GM12873 (cell line): Measurements from ENCODE around the gene SCGB2A2.

ENCODE experiments used
- TF ChIP-seq, protein P1 (sequence below): IDR thresholded peaks from 2 replicates; pipeline ENCODE4 v1.5.1; 2012; ENCODE audit warnings: low read depth, mild to moderate bottlenecking, moderate library complexity, low read length, control low read depth; ENCODE audit not compliant: insufficient read depth; ENCODE audit errors: missing control alignments

Gene SCGB2A2

GRCh38 chr11:62241095-62241494 is 28.9 kb upstream of the SCGB2A2 start:
- TF ChIP-seq, protein P1, sequence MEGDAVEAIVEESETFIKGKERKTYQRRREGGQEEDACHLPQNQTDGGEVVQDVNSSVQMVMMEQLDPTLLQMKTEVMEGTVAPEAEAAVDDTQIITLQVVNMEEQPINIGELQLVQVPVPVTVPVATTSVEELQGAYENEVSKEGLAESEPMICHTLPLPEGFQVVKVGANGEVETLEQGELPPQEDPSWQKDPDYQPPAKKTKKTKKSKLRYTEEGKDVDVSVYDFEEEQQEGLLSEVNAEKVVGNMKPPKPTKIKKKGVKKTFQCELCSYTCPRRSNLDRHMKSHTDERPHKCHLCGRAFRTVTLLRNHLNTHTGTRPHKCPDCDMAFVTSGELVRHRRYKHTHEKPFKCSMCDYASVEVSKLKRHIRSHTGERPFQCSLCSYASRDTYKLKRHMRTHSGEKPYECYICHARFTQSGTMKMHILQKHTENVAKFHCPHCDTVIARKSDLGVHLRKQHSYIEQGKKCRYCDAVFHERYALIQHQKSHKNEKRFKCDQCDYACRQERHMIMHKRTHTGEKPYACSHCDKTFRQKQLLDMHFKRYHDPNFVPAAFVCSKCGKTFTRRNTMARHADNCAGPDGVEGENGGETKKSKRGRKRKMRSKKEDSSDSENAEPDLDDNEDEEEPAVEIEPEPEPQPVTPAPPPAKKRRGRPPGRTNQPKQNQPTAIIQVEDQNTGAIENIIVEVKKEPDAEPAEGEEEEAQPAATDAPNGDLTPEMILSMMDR: no peak

DNA sequence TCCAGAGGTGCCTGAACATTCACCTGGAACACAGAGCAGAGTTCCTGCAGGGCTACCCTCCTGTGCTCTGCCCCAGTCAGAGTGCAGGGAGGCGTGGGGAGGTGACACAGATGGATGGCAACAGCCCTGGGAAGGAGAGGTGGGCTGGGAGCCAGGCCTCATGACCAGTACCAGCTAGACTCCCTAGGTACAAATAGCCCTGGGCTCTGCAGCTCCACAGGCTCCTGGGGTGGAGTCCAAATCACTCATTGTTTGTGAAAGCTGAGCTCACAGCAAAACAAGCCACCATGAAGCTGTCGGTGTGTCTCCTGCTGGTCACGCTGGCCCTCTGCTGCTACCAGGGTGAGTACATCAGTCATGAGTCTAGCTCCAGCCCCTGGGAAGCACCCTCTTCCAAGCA is 27.9 kb upstream of the SCGB2A2 start, which contains the start of gene SCGB1D2:
TSS of gene SCGB1D2 (plus strand) at position 219 of the 400 bp plus-strand sequence. CDS start at position 288, 69 bp downstream.
- TF ChIP-seq, protein P1: no peak

DNA sequence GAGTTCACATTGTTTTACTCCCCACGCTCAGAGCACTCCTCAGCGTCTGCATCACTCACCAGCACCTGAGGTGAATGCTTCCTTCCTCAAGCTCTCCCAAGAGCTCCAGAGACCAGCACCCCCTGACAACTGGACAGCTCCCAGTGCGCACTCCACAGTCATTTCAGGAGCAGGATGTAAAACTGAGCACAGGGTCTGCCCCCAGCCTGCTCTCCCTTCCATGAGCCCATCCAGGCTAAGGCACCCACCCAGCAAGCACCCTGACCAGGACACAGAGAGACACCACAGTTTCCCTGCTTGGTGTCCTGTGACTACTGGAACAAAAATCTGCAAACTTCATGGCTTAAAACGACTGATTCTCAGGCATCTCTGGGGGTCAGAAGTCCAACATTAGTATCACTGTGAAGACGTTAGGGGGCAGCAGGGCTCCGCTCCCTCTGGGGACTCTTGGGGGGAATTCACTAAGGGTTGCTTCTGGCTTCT is 24.6 kb upstream of the SCGB2A2 start:
- TF ChIP-seq, protein P1: peak; percentile 43

- TF ChIP-seq, protein P1: no peak
Measured at GRCh38 chr11:62251698-62252097, 18.3 kb upstream of the SCGB2A2 start.

GRCh38 chr11:62253999-62254542 is 15.9 kb upstream of the SCGB2A2 start:
- TF ChIP-seq, protein P1: no peak

- TF ChIP-seq, protein P1: no peak
Measured at GRCh38 chr11:62256281-62256680, 13.7 kb upstream of the SCGB2A2 start.

GRCh38 chr11:62260261-62260953 is 9.6 kb upstream of the SCGB2A2 start:
- TF ChIP-seq, protein P1: no peak
